T-helper 17 cell (primary cell): Measurements from ENCODE around the gene L3MBTL4. TPM values are rescaled to one million over a fixed set of nuclear protein-coding genes. Genes with fewer than 3 reads are reported as not detected.
"Not testable (repeated sequence)": the region's sequence is repeated elsewhere in the genome, so short reads cannot be mapped to it uniquely, and the experiment has no call there.

ENCODE experiments used
- ATAC-seq: fragments of 150-1000 bp; cut with Tn5 transposase; 2 replicates; pipeline ENCODE4 v1.10.0; 2021; ENCODE audit warnings: mild to moderate bottlenecking, moderate library complexity
- DNase-seq, 3 donors: peaks; one replicate each; pipeline versions ENCODE4 v3.0.0 to v3.0.0-alpha.2; 2020 to 2021
- H3K9me3 ChIP-seq: one replicate; pipeline ENCODE4 v1.7.0; 2013; ENCODE audit warnings: low read length, mild to moderate bottlenecking; ENCODE audit not compliant: control insufficient read depth, poor library complexity, severe bottlenecking
- H3K27ac Mint-ChIP-seq: one replicate; pipeline ENCODE4 v1.8.0; 2022; ENCODE audit warnings: mild to moderate bottlenecking, moderate library complexity, mixed read lengths
- H3K27me3 Mint-ChIP-seq: one replicate; pipeline ENCODE4 v1.8.0; 2022; ENCODE audit warnings: mixed read lengths
- H3K36me3 Mint-ChIP-seq: one replicate; pipeline ENCODE4 v1.8.0; 2022; ENCODE audit warnings: low read depth, mixed read lengths
- H3K4me1 Mint-ChIP-seq: one replicate; pipeline ENCODE4 v1.8.0; 2022; ENCODE audit warnings: mild to moderate bottlenecking, mixed read lengths
- H3K4me3 Mint-ChIP-seq: one replicate; pipeline ENCODE4 v1.8.0; 2022; ENCODE audit warnings: mild to moderate bottlenecking, moderate library complexity, mixed read lengths
- total RNA-seq, 4 donors: library from RNA in 2 of 4; stranded (reverse) in 2 of 4; gene quantifications; one replicate each; pipeline ENCODE4 v1.2.3 and lab custom pipeline; 2022 to 2026

The L3MBTL4 gene
- total RNA-seq, 2 donors from 2014 or later, result 0.18 to 0.80 TPM

GRCh38 chr18:6054256-6054842 lies 360.4 kb downstream of the L3MBTL4 start:
- H3K36me3 Mint-ChIP-seq, result no peaks in the 10 kb centered on the region
- H3K27me3 Mint-ChIP-seq, result no peaks in the 10 kb centered on the region
- no peak for ATAC-seq
- H3K4me1 Mint-ChIP-seq, result no peaks in the 10 kb centered on the region
- no peak overlapping the region for H3K4me3 Mint-ChIP-seq
- DNase-seq, result no peak
- H3K9me3 ChIP-seq, result no peaks in the 10 kb centered on the region
- no peak overlapping the region for H3K27ac Mint-ChIP-seq

- no peak for ATAC-seq
- Mint-ChIP-seq H3K4me1 (no peaks in the 10 kb centered on the region), H3K36me3 (no peaks in the 10 kb centered on the region), H3K27me3 (no peaks in the 10 kb centered on the region), H3K27ac (no peak overlapping the region), H3K4me3 (no peak overlapping the region)
- no peak for DNase-seq
- no peaks in the 10 kb centered on the region for H3K9me3 ChIP-seq
Measured at GRCh38 chr18:6052449-6052913, 362.2 kb downstream of the L3MBTL4 start.

GRCh38 chr18:6047596-6047995 lies 367.1 kb downstream of the L3MBTL4 start:
- not testable (repeated sequence) for ATAC-seq, DNase-seq, H3K27me3 Mint-ChIP-seq, H3K36me3 Mint-ChIP-seq, H3K9me3 ChIP-seq, H3K27ac Mint-ChIP-seq, H3K4me1 Mint-ChIP-seq, H3K4me3 Mint-ChIP-seq

GRCh38 chr18:6044773-6045172 lies 369.9 kb downstream of the L3MBTL4 start:
- H3K9me3 ChIP-seq, result no peaks in the 10 kb centered on the region
- H3K27me3 Mint-ChIP-seq, result no peaks in the 10 kb centered on the region
- H3K4me1 Mint-ChIP-seq, result no peaks in the 10 kb centered on the region
- no peak for DNase-seq
- no peak for ATAC-seq
- no peak overlapping the region for H3K27ac Mint-ChIP-seq
- H3K4me3 Mint-ChIP-seq, result no peak overlapping the region
- H3K36me3 Mint-ChIP-seq, result no peaks in the 10 kb centered on the region

GRCh38 chr18:6044319-6044718 lies 370.4 kb downstream of the L3MBTL4 start:
- H3K4me1 Mint-ChIP-seq, result no peaks in the 10 kb centered on the region
- ATAC-seq (no peak), DNase-seq (no peak)
- H3K27ac Mint-ChIP-seq, result no peak overlapping the region
- H3K9me3 ChIP-seq, result no peaks in the 10 kb centered on the region
- H3K4me3 Mint-ChIP-seq, result no peak overlapping the region
- H3K36me3 Mint-ChIP-seq, result no peaks in the 10 kb centered on the region
- no peaks in the 10 kb centered on the region for H3K27me3 Mint-ChIP-seq

GRCh38 chr18:6039055-6039454 lies 375.7 kb downstream of the L3MBTL4 start:
- DNase-seq, result no peak
- H3K9me3 ChIP-seq, result no peaks in the 10 kb centered on the region
- ATAC-seq, result no peak
- Mint-ChIP-seq H3K27ac (no peak overlapping the region), H3K4me1 (no peaks in the 10 kb centered on the region), H3K36me3 (no peaks in the 10 kb centered on the region), H3K4me3 (no peak overlapping the region), H3K27me3 (no peaks in the 10 kb centered on the region)

GRCh38 chr18:6031442-6031841 lies 383.3 kb downstream of the L3MBTL4 start:
- H3K4me3 Mint-ChIP-seq, result no peak overlapping the region
- H3K9me3 ChIP-seq, result no peaks in the 10 kb centered on the region
- H3K4me1 Mint-ChIP-seq, result no peaks in the 10 kb centered on the region
- no peaks in the 10 kb centered on the region for H3K36me3 Mint-ChIP-seq
- H3K27me3 Mint-ChIP-seq, result no peaks in the 10 kb centered on the region
- ATAC-seq (no peak), DNase-seq (no peak)
- no peak overlapping the region for H3K27ac Mint-ChIP-seq

GRCh38 chr18:6031002-6031401 lies 383.7 kb downstream of the L3MBTL4 start:
- no peaks in the 10 kb centered on the region for H3K9me3 ChIP-seq
- no peaks in the 10 kb centered on the region for H3K36me3 Mint-ChIP-seq
- no peaks in the 10 kb centered on the region for H3K27me3 Mint-ChIP-seq
- H3K4me1 Mint-ChIP-seq, result no peaks in the 10 kb centered on the region
- no peak for DNase-seq
- H3K27ac Mint-ChIP-seq, result no peak overlapping the region
- H3K4me3 Mint-ChIP-seq, result no peak overlapping the region
- ATAC-seq, result no peak

GRCh38 chr18:6024745-6025248 lies 389.9 kb downstream of the L3MBTL4 start:
- no peak overlapping the region for H3K4me3 Mint-ChIP-seq
- ATAC-seq (no peak), DNase-seq (no peak)
- no peak overlapping the region for H3K27ac Mint-ChIP-seq
- H3K27me3 Mint-ChIP-seq, result no peaks in the 10 kb centered on the region
- H3K4me1 Mint-ChIP-seq, result peaks cover 2% of the 10 kb centered on the region
- no peaks in the 10 kb centered on the region for H3K9me3 ChIP-seq
- H3K36me3 Mint-ChIP-seq, result no peaks in the 10 kb centered on the region

- Mint-ChIP-seq H3K27ac (no peak overlapping the region), H3K27me3 (no peaks in the 10 kb centered on the region), H3K36me3 (no peaks in the 10 kb centered on the region), H3K4me3 (no peak overlapping the region), H3K4me1 (peaks cover 2% of the 10 kb centered on the region)
- no peak for DNase-seq
- H3K9me3 ChIP-seq, result no peaks in the 10 kb centered on the region
- ATAC-seq, result no peak
Measured at GRCh38 chr18:6023551-6023950, 391.2 kb downstream of the L3MBTL4 start.

- Mint-ChIP-seq H3K36me3 (no peaks in the 10 kb centered on the region), H3K27me3 (no peaks in the 10 kb centered on the region), H3K4me3 (no peak overlapping the region), H3K4me1 (peaks cover 2% of the 10 kb centered on the region), H3K27ac (no peak overlapping the region)
- H3K9me3 ChIP-seq, result no peaks in the 10 kb centered on the region
- ATAC-seq, result no peak
- no peak for DNase-seq
Measured at GRCh38 chr18:6022845-6023244, 391.9 kb downstream of the L3MBTL4 start.

- no peaks in the 10 kb centered on the region for H3K9me3 ChIP-seq
- Mint-ChIP-seq H3K27me3 (no peaks in the 10 kb centered on the region), H3K4me3 (no peak overlapping the region), H3K4me1 (peaks cover 2% of the 10 kb centered on the region), H3K36me3 (no peaks in the 10 kb centered on the region), H3K27ac (no peak overlapping the region)
- ATAC-seq, result no peak
- DNase-seq, result no peak
Measured at GRCh38 chr18:6022074-6022444, 392.7 kb downstream of the L3MBTL4 start.

- Mint-ChIP-seq H3K27ac (no peak overlapping the region), H3K4me3 (no peak overlapping the region), H3K36me3 (no peaks in the 10 kb centered on the region), H3K4me1 (peaks cover 2% of the 10 kb centered on the region), H3K27me3 (no peaks in the 10 kb centered on the region)
- ATAC-seq, result no peak
- H3K9me3 ChIP-seq, result no peaks in the 10 kb centered on the region
- no peak for DNase-seq
Measured at GRCh38 chr18:6021306-6022073, 393.2 kb downstream of the L3MBTL4 start.

- no peaks in the 10 kb centered on the region for H3K9me3 ChIP-seq
- no peak for ATAC-seq
- no peaks in the 10 kb centered on the region for H3K27me3 Mint-ChIP-seq
- no peak overlapping the region for H3K27ac Mint-ChIP-seq
- peaks cover 2% of the 10 kb centered on the region for H3K4me1 Mint-ChIP-seq
- no peak for DNase-seq
- H3K36me3 Mint-ChIP-seq, result no peaks in the 10 kb centered on the region
- H3K4me3 Mint-ChIP-seq, result no peak overlapping the region
Measured at GRCh38 chr18:6018671-6019070, 396.0 kb downstream of the L3MBTL4 start.
